H1 (cell line): ENCODE results near the gene NDST4. TPM values are rescaled to one million over a fixed set of nuclear protein-coding genes. Genes with fewer than 3 reads are reported as not detected.

Experiments
- CTCF ChIA-PET: fragments of 300-600 bp; sonication (Branson Sonifier 250); formaldehyde crosslinking; loops from one replicate; lab custom pipeline; 2021; ENCODE audit not compliant: partially characterized antibody; lab: Charles Lee
- POLR2A ChIA-PET: fragments of 300-600 bp; sonication (Branson Sonifier 250); formaldehyde crosslinking; loops from one replicate; lab custom pipeline; 2021; ENCODE audit warnings: inconsistent platforms; ENCODE audit not compliant: partially characterized antibody; lab: Charles Lee
- DNase-seq, 2 experiments: peaks; one replicate each; pipeline versions ENCODE4 v3.0.0 to v3.0.0-alpha.2; 2010 to 2022; ENCODE audit warnings: low spot score in 2 of 2, low read depth in 1 of 2, mixed read lengths in 1 of 2
- FAIRE-seq: peaks from 2 replicates; lab custom pipeline; 2011; peaks lifted over from hg19 to GRCh38; lab: Jason Lieb, UNC
- H2AFZ ChIP-seq: 2 replicates; pipeline ENCODE4 v1.8.1; 2012; ENCODE audit warnings: low read length, inconsistent platforms
- H2AK5ac ChIP-seq: 2 replicates; pipeline ENCODE4 v1.6.1; 2013; ENCODE audit warnings: low read depth, low read length
- H2BK120ac ChIP-seq: replicated peaks from 2 replicates; pipeline ENCODE3; 2013; ENCODE audit warnings: low read depth, low read length, inconsistent platforms
- H2BK12ac ChIP-seq: 2 replicates; pipeline ENCODE4 v1.6.1; 2013; ENCODE audit warnings: low read depth, low read length
- H2BK15ac ChIP-seq: 2 replicates; pipeline ENCODE4 v1.6.1; 2013; ENCODE audit warnings: low read length
- H2BK20ac ChIP-seq: 2 replicates; pipeline ENCODE4 v1.6.1; 2013; ENCODE audit warnings: low read length
- H2BK5ac ChIP-seq: 2 replicates; pipeline ENCODE4 v1.6.1; 2013; ENCODE audit warnings: low read depth, low read length
- H3K14ac ChIP-seq: 2 replicates; pipeline ENCODE4 v1.6.1; 2013; ENCODE audit warnings: inconsistent platforms; ENCODE audit not compliant: insufficient read length
- H3K18ac ChIP-seq: 2 replicates; pipeline ENCODE4 v1.6.1; 2013; ENCODE audit warnings: low read length; ENCODE audit errors: extremely low read depth
- H3K23ac ChIP-seq: 2 replicates; pipeline ENCODE4 v1.6.1; 2013; ENCODE audit warnings: inconsistent platforms; ENCODE audit not compliant: insufficient read length
- H3K23me2 ChIP-seq: 2 replicates; pipeline ENCODE4 v1.6.1; 2013; ENCODE audit warnings: low read depth, low read length
- H3K27ac ChIP-seq: 2 replicates; pipeline ENCODE4 v1.6.1; 2011; ENCODE audit warnings: low read depth, low read length, inconsistent platforms
- H3K27me3 ChIP-seq, 4 experiments: replicated peaks in 1 of 4; 1 replicate in 1 of 4; 2 replicates in 3 of 4; pipeline versions ENCODE4 v1.6.1 to v1.8.1; 2011 to 2013; ENCODE audit warnings: low read length in 3 of 4, mild to moderate bottlenecking in 3 of 4, inconsistent platforms in 2 of 4, mixed read lengths in 2 of 4, moderate library complexity in 1 of 4; ENCODE audit not compliant: control insufficient read depth in 3 of 4, insufficient read depth in 3 of 4; ENCODE audit errors: extremely low read depth in 1 of 4
- H3K36me3 ChIP-seq, 4 experiments: 2 replicates each; pipeline versions ENCODE4 v1.6.1 to v1.8.1; 2011 to 2013; ENCODE audit warnings: mild to moderate bottlenecking in 4 of 4, low read length in 3 of 4, moderate library complexity in 2 of 4, control low read depth in 1 of 4, inconsistent platforms in 1 of 4; ENCODE audit not compliant: insufficient read depth in 4 of 4, control insufficient read depth in 2 of 4
- H3K4ac ChIP-seq: replicated peaks from 2 replicates; pipeline ENCODE3; 2013; ENCODE audit warnings: low read length, low read depth, mixed read lengths, inconsistent platforms; ENCODE audit not compliant: insufficient read length
- H3K4me1 ChIP-seq, 4 experiments: replicated peaks in 1 of 4; 1 replicate in 1 of 4; 2 replicates in 3 of 4; pipeline versions ENCODE4 v1.6.1 to v1.8.1; 2011 to 2013; ENCODE audit warnings: low read length in 3 of 4, inconsistent platforms in 2 of 4, mixed read lengths in 1 of 4; ENCODE audit not compliant: insufficient read depth in 4 of 4, control insufficient read depth in 3 of 4
- H3K4me2 ChIP-seq, 2 experiments: 2 replicates each; pipeline versions ENCODE4 v1.6.1 to v1.8.1; 2011 to 2013; ENCODE audit warnings: low read depth in 2 of 2, low read length in 2 of 2, control low read depth in 1 of 2, inconsistent platforms in 1 of 2, mild to moderate bottlenecking in 1 of 2; ENCODE audit not compliant: insufficient read depth in 1 of 2
- H3K4me3 ChIP-seq, 4 experiments: fragments of 200-600, 300-600 bp in 1 of 4; sonication (generic), shearing (Covaris generic), sonication (Bioruptor Twin) in 1 of 4; 2 replicates each; pipeline versions ENCODE4 v1.5.1 to v1.8.1; 2011 to 2016; ENCODE audit warnings: low read length in 4 of 4, low read depth in 3 of 4, control low read depth in 2 of 4, inconsistent platforms in 2 of 4, mild to moderate bottlenecking in 2 of 4, mixed read lengths in 1 of 4, moderate library complexity in 1 of 4; ENCODE audit not compliant: insufficient read depth in 2 of 4; ENCODE audit errors: extremely low read depth in 1 of 4
- H3K56ac ChIP-seq: replicated peaks from 2 replicates; pipeline ENCODE3; 2013; ENCODE audit warnings: low read depth, mild to moderate bottlenecking, mixed read lengths, low read length, inconsistent platforms; ENCODE audit not compliant: insufficient read length
- H3K79me1 ChIP-seq: 2 replicates; pipeline ENCODE4 v1.6.1; 2013; ENCODE audit warnings: low read depth, low read length, control low read depth
- H3K79me2 ChIP-seq, 2 experiments: 2 replicates each; pipeline versions ENCODE4 v1.6.1 to v1.8.1; 2012 to 2013; ENCODE audit warnings: low read length in 2 of 2, mild to moderate bottlenecking in 2 of 2, inconsistent platforms in 1 of 2; ENCODE audit not compliant: insufficient read depth in 2 of 2, control insufficient read depth in 1 of 2
- H3K9ac ChIP-seq, 4 experiments: replicated peaks in 1 of 4; 1 replicate in 1 of 4; 2 replicates in 3 of 4; pipeline versions ENCODE4 v1.6.1 to v1.8.1; 2011 to 2013; ENCODE audit warnings: low read depth in 3 of 4, low read length in 3 of 4, control low read depth in 2 of 4, mild to moderate bottlenecking in 2 of 4, moderate library complexity in 2 of 4, inconsistent platforms in 1 of 4; ENCODE audit errors: extremely low read depth in 1 of 4
- H3K9me3 ChIP-seq, 2 experiments: 2 replicates each; pipeline versions ENCODE4 v1.6.1 to v1.8.1; 2012 to 2013; ENCODE audit warnings: mild to moderate bottlenecking in 2 of 2, moderate library complexity in 2 of 2, control low read depth in 1 of 2, inconsistent platforms in 1 of 2, low read depth in 1 of 2, low read length in 1 of 2, mixed read lengths in 1 of 2; ENCODE audit not compliant: insufficient read depth in 2 of 2
- H4K20me1 ChIP-seq, 2 experiments: replicated peaks in 1 of 2; 2 replicates each; pipeline versions ENCODE3 to v1.8.1; 2011 to 2013; ENCODE audit warnings: inconsistent platforms in 2 of 2, low read length in 2 of 2, mild to moderate bottlenecking in 1 of 2; ENCODE audit not compliant: insufficient read depth in 2 of 2, control insufficient read depth in 1 of 2
- H4K5ac ChIP-seq: 2 replicates; pipeline ENCODE4 v1.6.1; 2013; ENCODE audit warnings: low read length, low read depth, mixed read lengths, inconsistent platforms; ENCODE audit not compliant: insufficient read length
- H4K8ac ChIP-seq: 2 replicates; pipeline ENCODE4 v1.8.0; 2013; ENCODE audit warnings: mild to moderate bottlenecking, moderate library complexity, low read length, inconsistent platforms; ENCODE audit not compliant: insufficient read depth; ENCODE audit errors: extremely low read depth
- H4K91ac ChIP-seq: replicated peaks from 2 replicates; pipeline ENCODE3; 2013; ENCODE audit warnings: low read length, mixed read lengths, inconsistent platforms; ENCODE audit not compliant: insufficient read length
- CHD2 ChIP-seq: IDR thresholded peaks from 2 replicates; pipeline ENCODE4 v1.6.1; 2012; ENCODE audit warnings: low read length, improper control_type of control experiment
- E2F6 ChIP-seq: IDR thresholded peaks from 2 replicates; pipeline ENCODE4 v1.6.1; 2012; ENCODE audit warnings: inconsistent platforms
- GTF2F1 ChIP-seq: IDR thresholded peaks from 2 replicates; pipeline ENCODE4 v1.6.1; 2012; ENCODE audit warnings: low read depth, low read length, improper control_type of control experiment, borderline replicate concordance
- KDM4A ChIP-seq: IDR thresholded peaks from one replicate; pipeline ENCODE4 v1.7.1; 2012; ENCODE audit warnings: low read depth, mild to moderate bottlenecking, moderate library complexity, low read length, inconsistent platforms; ENCODE audit not compliant: severe bottlenecking
- KDM5A ChIP-seq: fragments of 200-600 bp; IDR thresholded peaks from 2 replicates; pipeline ENCODE4 v1.7.1; 2012; ENCODE audit warnings: mild to moderate bottlenecking, low read length, inconsistent platforms, mixed read lengths
- NRF1 ChIP-seq: IDR thresholded peaks from 2 replicates; pipeline ENCODE4 v1.6.1; 2011; ENCODE audit warnings: mild to moderate bottlenecking, low read depth, low read length, improper control_type of control experiment
- RBBP5 ChIP-seq: IDR thresholded peaks from 2 replicates; pipeline ENCODE4 v1.7.1; 2012; ENCODE audit warnings: low read depth, mild to moderate bottlenecking, inconsistent platforms, low read length, moderate library complexity, borderline replicate concordance
- RFX5 ChIP-seq: IDR thresholded peaks from 2 replicates; pipeline ENCODE4 v1.6.1; 2011; ENCODE audit warnings: low read depth, low read length, improper control_type of control experiment, borderline replicate concordance
- SIX5 ChIP-seq: IDR thresholded peaks from 2 replicates; pipeline ENCODE4 v1.6.1; 2011; ENCODE audit warnings: mild to moderate bottlenecking, low read depth, low read length
- TAF1 ChIP-seq: IDR thresholded peaks from 2 replicates; pipeline ENCODE4 v1.6.1; 2011; ENCODE audit warnings: mild to moderate bottlenecking, low read depth, low read length
- ZNF274 ChIP-seq: IDR thresholded peaks from 2 replicates; pipeline ENCODE4 v1.7.0; 2012; ENCODE audit warnings: low read length, borderline replicate concordance; ENCODE audit errors: extremely low read depth
- WGBS, 2 experiments: shearing (Covaris generic) in 1 of 2; methylation state at CpG; one replicate each; pipeline versions ENCODE4 v1.1.6 to v1.1.7; 2013 to 2015; ENCODE audit warnings: low lambda C conversion rate in 2 of 2, mixed read lengths in 2 of 2, inconsistent platforms in 1 of 2, low coverage in 1 of 2, missing lambda C conversion rate in 1 of 2; ENCODE audit not compliant: insufficient replicate concordance in 2 of 2, insufficient coverage in 1 of 2, insufficient read length in 1 of 2; ENCODE audit errors: extremely low coverage in 1 of 2, missing lambda C conversion rate in 1 of 2; 5-methylcytosine and 5-hydroxymethylcytosine counted together
- polyA plus RNA-seq, 7 experiments: library from polyadenylated mRNA; depleted of rRNA in 3 of 7; stranded (reverse) in 5 of 7; unstranded in 2 of 7; fragments of >200 nt in 5 of 7; fragments of 200-250 nt in 2 of 7; gene quantifications; 1 replicate in 5 of 7; 2 replicates in 1 of 7; 4 replicates in 1 of 7; pipeline versions ENCODE4 v1.2.1 to v1.2.3, GENCODE V29; 2011 to 2013; ENCODE audit warnings: missing spikeins in 2 of 7, mixed read lengths in 2 of 7
- total RNA-seq: library from RNA; stranded (reverse); fragmentation: NEBNext Ultra II Directional; extraction: Animal tissue kit (Norgen Biotek cat#: 25700); gene quantifications from 2 replicates; pipeline ENCODE4 v1.2.1, GENCODE V29; 2021

NDST4 gene
- total and polyA plus RNA-seq, 2 of the 8 experiments (the other 6 are each of a cell fraction or from before 2014, with no cell fraction given), result 0.02 TPM; not detected in 1

GRCh38 chr4:114870987-114871386, 242.4 kb downstream of the NDST4 start:
- no peak for DNase-seq
- H3K27ac ChIP-seq, result no peak overlapping the region
- H4K8ac ChIP-seq, result no peak overlapping the region
- no peaks in the 10 kb centered on the region for H3K9me3 ChIP-seq
- H4K5ac ChIP-seq, result no peak overlapping the region
- H3K79me2 ChIP-seq, result no peaks in the 10 kb centered on the region
- H3K36me3 ChIP-seq, result no peaks in the 10 kb centered on the region
- H3K56ac ChIP-seq, result no peak overlapping the region
- H3K4ac ChIP-seq, result no peak overlapping the region
- no peak overlapping the region for H3K14ac ChIP-seq
- no peaks in the 10 kb centered on the region for H3K23me2 ChIP-seq
- H3K4me3 ChIP-seq, result no peak overlapping the region
- H3K9ac ChIP-seq, result no peak overlapping the region
- H2BK120ac ChIP-seq, result no peak overlapping the region
- no peak overlapping the region for H3K18ac ChIP-seq
- no peaks in the 10 kb centered on the region for H4K20me1 ChIP-seq
- H3K79me1 ChIP-seq, result no peaks in the 10 kb centered on the region
- H2BK15ac ChIP-seq, result no peak overlapping the region
- no peak for FAIRE-seq
- CTCF ChIA-PET, result no interaction called here
- no peak overlapping the region for H2AFZ ChIP-seq
- H2BK12ac ChIP-seq, result no peak overlapping the region
- no peak overlapping the region for H2AK5ac ChIP-seq
- H2BK20ac ChIP-seq, result no peak overlapping the region
- H3K23ac ChIP-seq, result no peak overlapping the region
- POLR2A ChIA-PET, result no interaction called here
- no peak overlapping the region for H3K4me2 ChIP-seq
- 76% methylated on average over 1 of the region's 1 CpG; no CpG with 5 or more reads in 1 of the 2 experiments for WGBS, 2 experiments
- H3K27me3 ChIP-seq, result no peaks in the 10 kb centered on the region
- no peak overlapping the region for H4K91ac ChIP-seq
- H3K4me1 ChIP-seq, result no peaks in the 10 kb centered on the region
- H2BK5ac ChIP-seq, result no peak overlapping the region
- TF ChIP-seq KDM5A (no peak), E2F6 (no peak), RBBP5 (no peak), ZNF274 (no peak), SIX5 (no peak), RFX5 (no peak), KDM4A (no peak), NRF1 (no peak), TAF1 (no peak), CHD2 (no peak), GTF2F1 (no peak)
